HL-60 (cell line): ENCODE data around the gene GUCD1.

Source experiments
- GABPA ChIP-seq: IDR thresholded peaks from 2 replicates; pipeline ENCODE4 v1.6.1; 2012; ENCODE audit warnings: low read depth
- POLR2AphosphoS5 ChIP-seq: IDR thresholded peaks from 2 replicates; pipeline ENCODE4 v1.6.1; 2012; ENCODE audit warnings: low read depth
- SPI1 ChIP-seq: IDR thresholded peaks from 2 replicates; pipeline ENCODE4 v1.6.1; 2012; ENCODE audit warnings: low read depth, mild to moderate bottlenecking, borderline replicate concordance
- TF ChIP-seq, protein P1 (sequence below): IDR thresholded peaks from one replicate; pipeline ENCODE4 v1.5.1; 2011; ENCODE audit warnings: low read length, control low read depth, inconsistent platforms; ENCODE audit not compliant: insufficient read depth
- TF ChIP-seq, protein P2 (sequence below): IDR thresholded peaks from 2 replicates; pipeline ENCODE4 v1.6.1; 2012; ENCODE audit warnings: low read depth; ENCODE audit not compliant: insufficient replicate concordance

DNA sequence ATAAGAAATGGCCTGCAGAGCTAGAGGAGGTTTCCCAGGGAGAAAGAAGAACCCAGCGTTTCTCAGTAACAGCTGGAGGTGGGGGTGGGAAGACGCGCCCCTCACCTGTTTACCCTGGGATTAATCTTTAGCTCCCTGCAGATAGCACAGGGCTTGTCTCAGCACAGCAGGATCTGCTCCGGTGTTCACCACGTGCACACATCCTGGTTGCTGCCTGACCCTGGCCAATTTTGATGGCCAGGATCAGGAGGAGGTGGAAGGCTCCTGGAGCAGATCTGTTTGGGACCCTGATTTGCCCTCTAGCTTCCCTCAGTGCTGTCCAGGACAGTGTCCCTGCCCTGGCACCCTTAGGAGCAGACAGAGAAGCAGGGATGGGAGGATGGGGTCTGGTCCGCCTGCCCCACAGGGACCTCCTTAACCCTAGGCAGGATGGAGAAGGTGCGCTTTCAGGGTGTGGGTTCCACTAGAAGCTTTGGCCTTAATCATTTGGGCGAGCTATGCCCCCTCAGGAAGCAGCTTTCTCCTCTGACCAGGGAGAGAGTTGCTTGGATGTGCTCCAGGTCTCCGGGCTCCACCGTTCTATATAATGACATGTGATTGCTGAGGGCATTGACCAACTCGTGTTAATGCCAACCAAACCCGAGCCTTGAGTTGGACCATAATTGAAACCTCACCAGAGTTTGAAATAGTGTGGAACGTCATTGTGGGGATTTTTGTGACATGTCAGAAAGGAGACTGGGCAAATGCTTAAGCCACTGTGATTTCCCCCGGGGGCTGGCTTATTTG lies 40.5 kb downstream of the GUCD1 start:
- TF ChIP-seq, protein P1, sequence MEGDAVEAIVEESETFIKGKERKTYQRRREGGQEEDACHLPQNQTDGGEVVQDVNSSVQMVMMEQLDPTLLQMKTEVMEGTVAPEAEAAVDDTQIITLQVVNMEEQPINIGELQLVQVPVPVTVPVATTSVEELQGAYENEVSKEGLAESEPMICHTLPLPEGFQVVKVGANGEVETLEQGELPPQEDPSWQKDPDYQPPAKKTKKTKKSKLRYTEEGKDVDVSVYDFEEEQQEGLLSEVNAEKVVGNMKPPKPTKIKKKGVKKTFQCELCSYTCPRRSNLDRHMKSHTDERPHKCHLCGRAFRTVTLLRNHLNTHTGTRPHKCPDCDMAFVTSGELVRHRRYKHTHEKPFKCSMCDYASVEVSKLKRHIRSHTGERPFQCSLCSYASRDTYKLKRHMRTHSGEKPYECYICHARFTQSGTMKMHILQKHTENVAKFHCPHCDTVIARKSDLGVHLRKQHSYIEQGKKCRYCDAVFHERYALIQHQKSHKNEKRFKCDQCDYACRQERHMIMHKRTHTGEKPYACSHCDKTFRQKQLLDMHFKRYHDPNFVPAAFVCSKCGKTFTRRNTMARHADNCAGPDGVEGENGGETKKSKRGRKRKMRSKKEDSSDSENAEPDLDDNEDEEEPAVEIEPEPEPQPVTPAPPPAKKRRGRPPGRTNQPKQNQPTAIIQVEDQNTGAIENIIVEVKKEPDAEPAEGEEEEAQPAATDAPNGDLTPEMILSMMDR: no peak
- TF ChIP-seq POLR2AphosphoS5 (no peak), GABPA (no peak), SPI1 (no peak)
- TF ChIP-seq, protein P2, sequence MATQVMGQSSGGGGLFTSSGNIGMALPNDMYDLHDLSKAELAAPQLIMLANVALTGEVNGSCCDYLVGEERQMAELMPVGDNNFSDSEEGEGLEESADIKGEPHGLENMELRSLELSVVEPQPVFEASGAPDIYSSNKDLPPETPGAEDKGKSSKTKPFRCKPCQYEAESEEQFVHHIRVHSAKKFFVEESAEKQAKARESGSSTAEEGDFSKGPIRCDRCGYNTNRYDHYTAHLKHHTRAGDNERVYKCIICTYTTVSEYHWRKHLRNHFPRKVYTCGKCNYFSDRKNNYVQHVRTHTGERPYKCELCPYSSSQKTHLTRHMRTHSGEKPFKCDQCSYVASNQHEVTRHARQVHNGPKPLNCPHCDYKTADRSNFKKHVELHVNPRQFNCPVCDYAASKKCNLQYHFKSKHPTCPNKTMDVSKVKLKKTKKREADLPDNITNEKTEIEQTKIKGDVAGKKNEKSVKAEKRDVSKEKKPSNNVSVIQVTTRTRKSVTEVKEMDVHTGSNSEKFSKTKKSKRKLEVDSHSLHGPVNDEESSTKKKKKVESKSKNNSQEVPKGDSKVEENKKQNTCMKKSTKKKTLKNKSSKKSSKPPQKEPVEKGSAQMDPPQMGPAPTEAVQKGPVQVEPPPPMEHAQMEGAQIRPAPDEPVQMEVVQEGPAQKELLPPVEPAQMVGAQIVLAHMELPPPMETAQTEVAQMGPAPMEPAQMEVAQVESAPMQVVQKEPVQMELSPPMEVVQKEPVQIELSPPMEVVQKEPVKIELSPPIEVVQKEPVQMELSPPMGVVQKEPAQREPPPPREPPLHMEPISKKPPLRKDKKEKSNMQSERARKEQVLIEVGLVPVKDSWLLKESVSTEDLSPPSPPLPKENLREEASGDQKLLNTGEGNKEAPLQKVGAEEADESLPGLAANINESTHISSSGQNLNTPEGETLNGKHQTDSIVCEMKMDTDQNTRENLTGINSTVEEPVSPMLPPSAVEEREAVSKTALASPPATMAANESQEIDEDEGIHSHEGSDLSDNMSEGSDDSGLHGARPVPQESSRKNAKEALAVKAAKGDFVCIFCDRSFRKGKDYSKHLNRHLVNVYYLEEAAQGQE: no peak
